Erythroblast (primary cell): ENCODE data around the gene SAFB.

ENCODE experiments used
- DNase-seq, 2 experiments: peaks; one replicate each; lab custom pipeline; 2025; lab: John Stamatoyannopoulos, UW
- GATA1 ChIP-seq: IDR thresholded peaks from 2 replicates; pipeline ENCODE4 v1.6.1; 2011; ENCODE audit warnings: low read depth, mild to moderate bottlenecking, control low read depth, low read length, moderate library complexity
- POLR2A ChIP-seq: IDR thresholded peaks from 2 replicates; pipeline ENCODE4 v1.6.1; 2011; ENCODE audit warnings: mild to moderate bottlenecking, low read length

Gene SAFB

GRCh38 chr19:5609881-5610448 is 12.9 kb upstream of the SAFB start:
- TF ChIP-seq GATA1: no peak
- no peak for TF ChIP-seq POLR2A
- no peak for DNase-seq

GRCh38 chr19:5612891-5613865 is 9.7 kb upstream of the SAFB start:
- no peak for DNase-seq
- TF ChIP-seq POLR2A: no peak
- no peak for TF ChIP-seq GATA1

GRCh38 chr19:5615756-5616327 is 7.0 kb upstream of the SAFB start:
- TF ChIP-seq GATA1 (no peak), POLR2A (no peak)
- no peak for DNase-seq

- DNase-seq: no peak
- TF ChIP-seq POLR2A: no peak
- TF ChIP-seq GATA1: no peak
Measured at GRCh38 chr19:5617080-5617479, 5.8 kb upstream of the SAFB start.

GRCh38 chr19:5618591-5618990 is 4.3 kb upstream of the SAFB start:
- no peak for TF ChIP-seq GATA1
- no peak for TF ChIP-seq POLR2A

GRCh38 chr19:5619946-5620345 is 2.9 kb upstream of the SAFB start:
- no peak for TF ChIP-seq POLR2A
- TF ChIP-seq GATA1: no peak
- no peak for DNase-seq

More at GRCh38 chr19:5618591-5618990, 4.3 kb upstream of the SAFB start:
- no peak for DNase-seq

- DNase-seq: no peak
Measured at GRCh38 chr19:5621311-5621944, 1.5 kb upstream of the SAFB start.

GRCh38 chr19:5621945-5622464 is 878 bp upstream of the SAFB start:
- no peak for TF ChIP-seq POLR2A
- no peak for TF ChIP-seq GATA1
- peak; percentile 49 to 59 for DNase-seq

More at GRCh38 chr19:5621311-5621944, 1.5 kb upstream of the SAFB start:
- TF ChIP-seq GATA1: no peak
- no peak for TF ChIP-seq POLR2A

GRCh38 chr19:5623397-5624017 is 624 bp downstream of the SAFB start:
- DNase-seq: peak in 1 of 2 experiments; percentile 64
- TF ChIP-seq GATA1 (no peak), POLR2A (no peak)

GRCh38 chr19:5624018-5624663 is 1.3 kb downstream of the SAFB start:
- TF ChIP-seq POLR2A (no peak), GATA1 (no peak)
- peak; percentile 61 to 69 for DNase-seq

- DNase-seq: no peak
- no peak for TF ChIP-seq GATA1
- TF ChIP-seq POLR2A: no peak
Measured at GRCh38 chr19:5624741-5625278, 1.9 kb downstream of the SAFB start.

- DNase-seq: no peak
- TF ChIP-seq POLR2A: no peak
- TF ChIP-seq GATA1: no peak
Measured at GRCh38 chr19:5625641-5626040, 2.8 kb downstream of the SAFB start.

GRCh38 chr19:5627395-5627904 is 4.6 kb downstream of the SAFB start:
- TF ChIP-seq GATA1 (no peak), POLR2A (no peak)

GRCh38 chr19:5628461-5628860 is 5.6 kb downstream of the SAFB start:
- no peak for TF ChIP-seq GATA1
- TF ChIP-seq POLR2A: no peak
- DNase-seq: no peak

More at GRCh38 chr19:5627395-5627904, 4.6 kb downstream of the SAFB start:
- peak; percentile 75 to 77 for DNase-seq
